ENCODE measurements around the gene SHOC2.

GRCh38 chr10:110900983-110901382 is 18.4 kb upstream of the SHOC2 start:
- TF ChIP-seq ZFX (IDR thresholded peaks at IDR 0.05; ENCODE audit: borderline replicate concordance) (no peak), CTCF (IDR thresholded peaks at IDR 0.05) (no peak)

All from 22Rv1 (cell line).